ENCODE measurements around the gene PBX3. TPM values are rescaled to one million over a fixed set of nuclear protein-coding genes. Genes with fewer than 3 reads are reported as not detected.

PBX3 gene
- total RNA-seq, 1 donor from 2014 or later: 6.3 TPM

- Histone ChIP-seq H3K4me3 (ENCODE audit: low read depth, low read length) (no peak overlapping the region), H3K36me3 (ENCODE audit: control insufficient read depth, insufficient read depth, low read length) (no peaks in the 10 kb centered on the region), H3K27me3 (ENCODE audit: control insufficient read depth, insufficient read depth, low read length) (peaks cover 5% of the 10 kb centered on the region)
- no peak for TF ChIP-seq CTCF (IDR thresholded peaks at IDR 0.05; ENCODE audit: insufficient read depth, low read length, severe bottlenecking)
- DNase-seq (ENCODE audit: low read depth) (no peak), FAIRE-seq (no peak)
Measured at GRCh38 chr9:125996791-125997190, 249.6 kb downstream of the PBX3 start.

- H3K36me3 ChIP-seq (ENCODE audit: control insufficient read depth, insufficient read depth, low read length): no peaks in the 10 kb centered on the region
- H3K27me3 ChIP-seq (ENCODE audit: control insufficient read depth, insufficient read depth, low read length): peaks cover 5% of the 10 kb centered on the region
- no peak overlapping the region for H3K4me3 ChIP-seq (ENCODE audit: low read depth, low read length)
- TF ChIP-seq CTCF (IDR thresholded peaks at IDR 0.05; ENCODE audit: insufficient read depth, low read length, severe bottlenecking): no peak
- FAIRE-seq (no peak), DNase-seq (ENCODE audit: low read depth) (no peak)
Measured at GRCh38 chr9:125997196-125997823, 250.1 kb downstream of the PBX3 start.

- peaks cover 5% of the 10 kb centered on the region for H3K27me3 ChIP-seq (ENCODE audit: control insufficient read depth, insufficient read depth, low read length)
- no peak for DNase-seq (ENCODE audit: low read depth)
- no peaks in the 10 kb centered on the region for H3K36me3 ChIP-seq (ENCODE audit: control insufficient read depth, insufficient read depth, low read length)
- FAIRE-seq: no peak
- TF ChIP-seq CTCF (IDR thresholded peaks at IDR 0.05; ENCODE audit: insufficient read depth, low read length, severe bottlenecking): no peak
- no peak overlapping the region for H3K4me3 ChIP-seq (ENCODE audit: low read depth, low read length)
Measured at GRCh38 chr9:125998837-125999503, 251.8 kb downstream of the PBX3 start.

GRCh38 chr9:125999504-125999881 is 252.3 kb downstream of the PBX3 start:
- DNase-seq (ENCODE audit: low read depth): no peak
- TF ChIP-seq CTCF (IDR thresholded peaks at IDR 0.05; ENCODE audit: insufficient read depth, low read length, severe bottlenecking): no peak
- H3K4me3 ChIP-seq (ENCODE audit: low read depth, low read length): no peak overlapping the region
- no peak for FAIRE-seq
- H3K27me3 ChIP-seq (ENCODE audit: control insufficient read depth, insufficient read depth, low read length): peaks cover 5% of the 10 kb centered on the region
- H3K36me3 ChIP-seq (ENCODE audit: control insufficient read depth, insufficient read depth, low read length): no peaks in the 10 kb centered on the region

- TF ChIP-seq CTCF (IDR thresholded peaks at IDR 0.05; ENCODE audit: insufficient read depth, low read length, severe bottlenecking): no peak
- no peaks in the 10 kb centered on the region for H3K36me3 ChIP-seq (ENCODE audit: control insufficient read depth, insufficient read depth, low read length)
- peaks cover 5% of the 10 kb centered on the region for H3K27me3 ChIP-seq (ENCODE audit: control insufficient read depth, insufficient read depth, low read length)
- no peak overlapping the region for H3K4me3 ChIP-seq (ENCODE audit: low read depth, low read length)
- DNase-seq (ENCODE audit: low read depth) (no peak), FAIRE-seq (no peak)
Measured at GRCh38 chr9:126000256-126000655, 253.1 kb downstream of the PBX3 start.

Measured in bronchial epithelial cell (primary cell).